Transverse colon (tissue), 4 donors: ENCODE results near the gene SELENOP. TPM values are rescaled to one million over a fixed set of nuclear protein-coding genes. Genes with fewer than 3 reads are reported as not detected.
A peak's percentile ranks its signal among the peaks of the same experiment; 100 is the strongest.

Experiments
- DNase-seq: peaks from one replicate; pipeline ENCODE4 v3.0.0-alpha.2; 2019
- H3K27ac ChIP-seq, 4 donors: fragments of 200-600 bp; sonication (generic); 2 replicates each; pipeline ENCODE4 v1.5.1; 2016 to 2018; ENCODE audit warnings: inconsistent platforms in 4 of 4
- H3K27me3 ChIP-seq: fragments of 200-600 bp; sonication (generic); 2 replicates; pipeline ENCODE4 v1.5.1; 2017; ENCODE audit warnings: inconsistent platforms
- H3K36me3 ChIP-seq, 4 donors: fragments of 200-600 bp; sonication (generic); 2 replicates each; pipeline ENCODE4 v1.5.1; 2017 to 2019; ENCODE audit warnings: inconsistent platforms in 4 of 4
- H3K4me1 ChIP-seq, 4 donors: fragments of 200-600 bp; sonication (generic); 2 replicates each; pipeline ENCODE4 v1.5.1; 2017 to 2020; ENCODE audit warnings: inconsistent platforms in 4 of 4
- H3K4me3 ChIP-seq, 4 donors: fragments of 200-600 bp; sonication (generic); 1 replicate in 1 of 4; 2 replicates in 3 of 4; pipeline versions ENCODE4 v1.5.1 to v1.6.1; 2017 to 2019; ENCODE audit warnings: inconsistent platforms in 4 of 4
- H3K9me3 ChIP-seq, 2 donors: fragments of 200-600 bp; sonication (generic); 2 replicates each; pipeline ENCODE4 v1.5.1; 2017 to 2019; ENCODE audit warnings: inconsistent platforms in 2 of 2
- EP300 ChIP-seq: sonication (generic); formaldehyde crosslinking; IDR thresholded peaks from one replicate; pipeline ENCODE4 v1.6.1; 2017; ENCODE audit warnings: antibody characterized with exemption, low read depth
- POLR2A ChIP-seq: fragments of 450-650 bp; IDR thresholded peaks from one replicate; pipeline ENCODE4 v1.6.1; 2016; ENCODE audit warnings: antibody characterized with exemption, mild to moderate bottlenecking, moderate library complexity
- POLR2AphosphoS5 ChIP-seq, 3 donors: sonication (generic); formaldehyde crosslinking; IDR thresholded peaks; one replicate each; pipeline ENCODE4 v1.6.1; 2016; ENCODE audit warnings: antibody characterized with exemption in 3 of 3
- WGBS, 2 donors: methylation state at CpG; one replicate each; pipeline ENCODE4 v1.1.5; 2018; ENCODE audit warnings: low coverage in 1 of 2; 5-methylcytosine and 5-hydroxymethylcytosine counted together
- in situ Hi-C, 4 donors: fragments of 200-750 bp; cut with MboI; loops; one replicate each; pipeline versions ENCODE4 v1.15.0 to v1.15.1; 2017; ENCODE audit warnings: low sequenced_read_pairs in 3 of 4, low pct_ligation_motif_present in 1 of 4, low pct_unique_long_range_greater_than_20kb in 1 of 4
- intact Hi-C: fragments of 100-400 bp; cut with DNase I; formaldehyde crosslinking; loops from one replicate; pipeline ENCODE4 v1.15.1; 2023; ENCODE audit warnings: low total_unique reads
- total RNA-seq, 4 donors: library from RNA; depleted of rRNA; stranded (reverse); fragments of >200 nt; gene quantifications; one replicate each; pipeline ENCODE4 v1.1.0, GENCODE V29; 2016
- TF ChIP-seq, protein P1 (sequence below), 5 experiments: fragments of 200-600 bp in 3 of 5; fragments of 450-650 bp in 2 of 5; sonication (generic) in 3 of 5; IDR thresholded peaks; 1 replicate in 2 of 5; 2 replicates in 3 of 5; pipeline ENCODE4 v1.5.1; 2016 to 2017; ENCODE audit warnings: antibody characterized with exemption in 5 of 5, inconsistent platforms in 3 of 5, mild to moderate bottlenecking in 2 of 5, moderate library complexity in 1 of 5

Gene SELENOP
- total RNA-seq, 4 donors from 2014 or later = 129 to 1,504 (median 872) TPM

DNA sequence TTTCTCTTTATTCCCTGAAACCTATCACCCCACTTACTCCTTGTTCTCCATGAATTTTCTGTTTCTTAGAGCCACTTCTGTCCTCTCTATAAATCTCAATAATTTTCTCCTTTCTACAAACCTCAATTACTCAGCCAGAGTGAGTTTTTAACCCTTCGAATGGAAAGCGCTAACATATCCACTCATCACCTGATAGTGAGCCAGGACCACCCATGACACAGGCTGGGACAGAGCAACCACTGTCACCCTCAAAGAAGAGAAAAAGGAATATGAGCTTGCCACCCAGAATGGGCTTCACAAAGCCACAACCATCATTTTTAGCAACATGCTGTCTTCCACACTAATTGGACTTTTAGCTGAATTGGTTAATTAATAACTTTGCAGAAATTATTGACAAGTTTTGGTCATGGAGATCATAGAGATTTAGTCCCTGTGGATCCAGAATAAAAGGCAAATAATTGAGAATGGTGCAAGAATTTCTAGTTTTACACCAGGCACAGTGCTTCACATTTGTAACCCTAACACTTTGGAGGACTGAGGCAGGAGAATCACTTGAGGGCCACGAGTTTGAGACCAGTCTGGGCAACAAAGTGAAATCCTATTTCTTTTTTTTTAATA is 32.1 kb upstream of the SELENOP start:
- 75 to 85% methylated on average over 3 of the region's 3 CpGs for WGBS, 2 donors
- no peak for DNase-seq
- Histone ChIP-seq H3K4me3 (no peak overlapping the region), H3K27me3 (no peaks in the 10 kb centered on the region), H3K4me1 (peaks cover 0 to 17% (median 1%) of the 10 kb centered on the region in 4 donors), H3K9me3 (no peaks in the 10 kb centered on the region), H3K27ac (peak overlapping the region in 1 of 4 donors; percentile 28), H3K36me3 (no peaks in the 10 kb centered on the region)
- in situ Hi-C loops = no loop called here
- TF ChIP-seq POLR2AphosphoS5 (IDR thresholded peaks at IDR 0.05) = no peak
- TF ChIP-seq, protein P1, sequence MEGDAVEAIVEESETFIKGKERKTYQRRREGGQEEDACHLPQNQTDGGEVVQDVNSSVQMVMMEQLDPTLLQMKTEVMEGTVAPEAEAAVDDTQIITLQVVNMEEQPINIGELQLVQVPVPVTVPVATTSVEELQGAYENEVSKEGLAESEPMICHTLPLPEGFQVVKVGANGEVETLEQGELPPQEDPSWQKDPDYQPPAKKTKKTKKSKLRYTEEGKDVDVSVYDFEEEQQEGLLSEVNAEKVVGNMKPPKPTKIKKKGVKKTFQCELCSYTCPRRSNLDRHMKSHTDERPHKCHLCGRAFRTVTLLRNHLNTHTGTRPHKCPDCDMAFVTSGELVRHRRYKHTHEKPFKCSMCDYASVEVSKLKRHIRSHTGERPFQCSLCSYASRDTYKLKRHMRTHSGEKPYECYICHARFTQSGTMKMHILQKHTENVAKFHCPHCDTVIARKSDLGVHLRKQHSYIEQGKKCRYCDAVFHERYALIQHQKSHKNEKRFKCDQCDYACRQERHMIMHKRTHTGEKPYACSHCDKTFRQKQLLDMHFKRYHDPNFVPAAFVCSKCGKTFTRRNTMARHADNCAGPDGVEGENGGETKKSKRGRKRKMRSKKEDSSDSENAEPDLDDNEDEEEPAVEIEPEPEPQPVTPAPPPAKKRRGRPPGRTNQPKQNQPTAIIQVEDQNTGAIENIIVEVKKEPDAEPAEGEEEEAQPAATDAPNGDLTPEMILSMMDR (IDR thresholded peaks at IDR 0.05) = no peak
- no peak for TF ChIP-seq POLR2A
- TF ChIP-seq EP300 = no peak
- intact Hi-C loops = no loop called here

DNA sequence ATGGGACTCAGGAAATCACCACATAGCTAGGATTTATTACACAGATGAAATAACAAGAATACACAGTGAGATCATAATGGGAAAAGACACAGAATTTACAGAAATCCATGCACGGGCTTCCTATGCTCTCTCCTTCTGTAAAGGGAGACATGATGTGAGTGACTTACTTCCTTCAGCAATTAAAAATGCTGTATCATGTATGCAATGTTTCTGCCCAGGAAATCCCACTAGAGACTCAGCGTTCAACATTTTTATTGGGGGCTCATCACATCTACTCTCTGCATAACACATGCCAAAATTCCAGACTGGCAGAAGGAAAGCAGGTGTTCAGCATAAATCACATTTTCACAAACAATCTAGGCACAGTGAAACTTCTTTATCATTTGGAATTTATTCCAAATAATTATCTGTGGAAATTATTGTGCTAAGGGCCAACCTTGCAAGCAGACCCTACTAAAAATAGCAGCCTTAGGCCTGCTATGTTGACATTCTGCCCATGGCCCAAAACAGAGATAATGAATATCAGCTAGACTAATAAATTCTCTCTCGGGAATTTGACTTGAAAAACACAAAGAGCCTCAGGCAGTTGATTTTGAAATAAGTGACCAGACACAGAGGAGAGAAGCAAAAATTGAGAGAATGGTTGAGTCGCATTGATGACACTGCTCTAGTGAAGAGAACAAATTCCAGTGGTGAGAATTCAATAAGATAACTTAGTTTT is 31.4 kb upstream of the SELENOP start:
- Histone ChIP-seq H3K9me3 (no peaks in the 10 kb centered on the region), H3K4me1 (peaks cover 0 to 17% (median 1%) of the 10 kb centered on the region in 4 donors), H3K27ac (peak overlapping the region in 1 of 4 donors; percentile 28), H3K27me3 (no peaks in the 10 kb centered on the region), H3K4me3 (no peak overlapping the region), H3K36me3 (no peaks in the 10 kb centered on the region)
- in situ Hi-C loops (no loop called here), intact Hi-C loops (no loop called here)
- 59 to 69% methylated on average over 4 of the region's 4 CpGs for WGBS, 2 donors
- no peak for DNase-seq
- TF ChIP-seq POLR2AphosphoS5 (IDR thresholded peaks at IDR 0.05) (no peak), EP300 (no peak), POLR2A (no peak)
- TF ChIP-seq, protein P1 (IDR thresholded peaks at IDR 0.05) = no peak

DNA sequence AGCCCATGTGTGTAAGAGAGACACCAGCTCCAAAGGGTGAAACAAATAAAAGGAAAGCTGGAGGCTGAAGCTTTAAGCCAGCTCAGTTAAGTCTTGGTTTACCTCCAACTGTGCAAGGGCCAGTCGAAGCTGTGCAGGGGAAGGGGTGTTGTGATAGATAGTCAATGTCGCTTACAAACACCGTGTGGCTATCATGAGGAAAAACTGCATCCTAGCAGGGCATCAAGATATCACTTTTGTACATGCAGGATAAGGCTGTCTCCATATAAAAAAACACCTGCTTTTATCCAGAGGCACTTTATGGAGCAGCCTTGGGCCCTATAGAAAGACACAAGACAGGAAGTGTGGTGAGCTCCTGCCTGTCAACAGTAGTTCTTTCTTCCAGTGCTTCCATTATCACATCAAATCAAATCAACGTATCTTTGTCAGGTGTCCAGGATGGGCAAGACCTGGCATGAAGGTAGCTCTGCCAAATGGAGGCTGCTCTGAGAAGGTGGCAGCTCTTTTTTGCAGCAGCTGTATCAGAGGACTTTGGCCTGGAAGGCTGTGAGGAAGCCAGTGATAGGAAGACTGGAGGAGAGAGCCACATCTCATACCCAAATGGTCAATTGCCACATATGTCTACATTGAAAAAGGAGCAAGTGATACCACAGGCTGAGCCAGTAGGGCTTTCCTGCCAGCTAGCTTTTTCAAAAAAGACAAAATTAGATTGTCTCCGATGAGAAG is 29.3 kb upstream of the SELENOP start:
- H3K9me3 ChIP-seq = no peaks in the 10 kb centered on the region
- TF ChIP-seq POLR2AphosphoS5 (IDR thresholded peaks at IDR 0.05) (no peak), POLR2A (no peak), EP300 (no peak)
- TF ChIP-seq, protein P1 (IDR thresholded peaks at IDR 0.05) = no peak
- H3K4me1 ChIP-seq = peaks cover 0 to 17% (median 1%) of the 10 kb centered on the region in 4 donors
- H3K27ac ChIP-seq = peak overlapping the region; percentile 38 to 68 (median 54)
- no peak for DNase-seq
- no peak overlapping the region for H3K4me3 ChIP-seq
- no peaks in the 10 kb centered on the region for H3K36me3 ChIP-seq
- no peaks in the 10 kb centered on the region for H3K27me3 ChIP-seq
- whole genome bisulfite sequencing, 2 donors = 76 to 100% methylated on average over 1 to 5 of the region's 5 CpGs
- in situ Hi-C loops = no loop called here
- intact Hi-C loops = no loop called here

DNA sequence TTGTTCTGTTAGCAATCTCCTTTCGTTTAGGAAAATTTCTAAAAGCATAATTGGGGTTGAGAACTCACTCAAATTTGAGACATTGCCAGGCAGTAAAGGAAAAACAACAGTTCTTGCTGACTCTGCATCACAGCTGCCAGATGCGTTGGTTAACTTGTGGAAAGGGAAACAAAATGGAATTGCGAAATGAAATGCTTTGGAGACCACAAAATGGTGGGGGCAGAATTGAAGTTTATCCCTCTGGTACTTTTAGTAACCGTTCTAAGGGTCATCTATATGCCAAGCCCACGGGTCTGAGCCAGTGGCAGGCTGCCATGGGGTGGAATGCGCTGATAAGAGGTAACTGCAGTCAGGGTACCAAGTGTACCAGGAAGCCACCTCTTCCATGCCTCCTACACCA is 28.6 kb upstream of the SELENOP start:
- Histone ChIP-seq H3K9me3 (no peaks in the 10 kb centered on the region), H3K4me1 (peaks cover 0 to 17% (median 1%) of the 10 kb centered on the region in 4 donors), H3K36me3 (no peaks in the 10 kb centered on the region), H3K4me3 (no peak overlapping the region), H3K27ac (peak overlapping the region; percentile 38 to 68 (median 54)), H3K27me3 (no peaks in the 10 kb centered on the region)
- DNase-seq = peak; percentile 19
- in situ Hi-C loops = no loop called here
- intact Hi-C loops = no loop called here
- TF ChIP-seq POLR2A (no peak), POLR2AphosphoS5 (IDR thresholded peaks at IDR 0.05) (peak in 2 of 3 donors; percentile 30 to 56)
- WGBS, 2 donors = 0 to 41% methylated on average over 1 to 6 of the region's 6 CpGs
